T1000 (cell line): Measurements from ENCODE around the gene CARF.
"Not testable (repeated sequence)": the region's sequence is repeated elsewhere in the genome, so short reads cannot be mapped to it uniquely, and the experiment has no call there.

ENCODE experiments used
- DNase-seq: peaks from one replicate; lab custom pipeline; 2025; ENCODE audit warnings: mixed read lengths; lab: John Stamatoyannopoulos, UW

CARF gene

GRCh38 chr2:202938960-202939359, 26.9 kb downstream of the CARF start:
- no peak for DNase-seq

GRCh38 chr2:202941771-202942170, 29.7 kb downstream of the CARF start:
- no peak for DNase-seq

- DNase-seq: no peak
Observed at GRCh38 chr2:202944408-202944807, 32.3 kb downstream of the CARF start.

- no peak for DNase-seq
Observed at GRCh38 chr2:202944816-202945215, 32.7 kb downstream of the CARF start.

- DNase-seq: no peak
Observed at GRCh38 chr2:202945497-202945896, 33.4 kb downstream of the CARF start.

GRCh38 chr2:202949333-202949732, 37.3 kb downstream of the CARF start:
- not testable (repeated sequence) for DNase-seq

- no peak for DNase-seq
Observed at GRCh38 chr2:202950592-202950991, 38.5 kb downstream of the CARF start.

GRCh38 chr2:202960524-202960923, 48.4 kb downstream of the CARF start:
- DNase-seq: no peak

- no peak for DNase-seq
Observed at GRCh38 chr2:202963712-202964111, 51.6 kb downstream of the CARF start.

- DNase-seq: no peak
Observed at GRCh38 chr2:202965810-202966460, 53.9 kb downstream of the CARF start.

- not testable (repeated sequence) for DNase-seq
Observed at GRCh38 chr2:202969404-202969803, 57.3 kb downstream of the CARF start.

- DNase-seq: no peak
Observed at GRCh38 chr2:202976809-202977208, 64.7 kb downstream of the CARF start.

- DNase-seq: no peak
Observed at GRCh38 chr2:202982779-202983491, 70.9 kb downstream of the CARF start.

- DNase-seq: no peak
Observed at GRCh38 chr2:202989749-202990148, 77.7 kb downstream of the CARF start.

- no peak for DNase-seq
Observed at GRCh38 chr2:202990501-202990900, 78.4 kb downstream of the CARF start.

- not testable (repeated sequence) for DNase-seq
Observed at GRCh38 chr2:202997113-202997512, 85.0 kb downstream of the CARF start.

- DNase-seq: no peak
Observed at GRCh38 chr2:203002054-203002821, 90.2 kb downstream of the CARF start.

GRCh38 chr2:203003716-203004115, 91.6 kb downstream of the CARF start:
- DNase-seq: no peak

GRCh38 chr2:203014456-203015199, 102.6 kb downstream of the CARF start, which contains the start of gene NBEAL1:
NBEAL1 (plus strand) TSS chr2:203014875; CDS start chr2:203016385, 1,510 bp downstream.
- DNase-seq: peak; percentile 98

- DNase-seq: no peak
Observed at GRCh38 chr2:203016716-203017115, 104.6 kb downstream of the CARF start.

GRCh38 chr2:203018181-203018580, 106.1 kb downstream of the CARF start:
- no peak for DNase-seq

- DNase-seq: no peak
Observed at GRCh38 chr2:203019142-203019541, 107.1 kb downstream of the CARF start.
